ENCODE data around the gene CSNK1G1. TPM values are rescaled to one million over a fixed set of nuclear protein-coding genes. Genes with fewer than 3 reads are reported as not detected.
A peak's percentile ranks its signal among the peaks of the same experiment; 100 is the strongest.

CSNK1G1 gene
- total and polyA plus RNA-seq, 10 donors = 2.0 to 27.1 (median 19.3) TPM

- Histone ChIP-seq H3K4me3 (no peak overlapping the region), H3K36me3 (peaks cover 0 to 70% (median 27%) of the 10 kb centered on the region in 6 donors), H3K27me3 (replicated peaks in 1 of 7) (no peaks in the 10 kb centered on the region), H3K4me1 (peaks cover 0 to 4% (median 0%) of the 10 kb centered on the region in 6 donors), H3K27ac (no peak overlapping the region), H3K9me3 (no peaks in the 10 kb centered on the region)
- no peak for DNase-seq
- TF ChIP-seq POLR2A (IDR thresholded peaks at IDR 0.05) = no peak
- no peak for TF ChIP-seq CTCF (IDR thresholded peaks at IDR 0.05 in 8 of 11, conservative IDR thresholded peaks at IDR 0.05 in 3 of 11)
- no peak for TF ChIP-seq POLR2AphosphoS5 (IDR thresholded peaks at IDR 0.05)
- 76 to 95% (median 78%) methylated on average over 2 of the region's 2 CpGs for WGBS, 5 donors
- intact Hi-C loops (cut with DNase I; ENCODE audit: low total_unique reads) = no loop called here
These were observed 145.6 kb downstream of the CSNK1G1 start for GRCh38 chr15:64210371-64210770.

- intact Hi-C loops (cut with DNase I; ENCODE audit: low total_unique reads) = no loop called here
- no peak for TF ChIP-seq POLR2AphosphoS5 (IDR thresholded peaks at IDR 0.05)
- TF ChIP-seq CTCF (IDR thresholded peaks at IDR 0.05 in 8 of 11, conservative IDR thresholded peaks at IDR 0.05 in 3 of 11) = peak in 5 of 11 experiments; percentile 13 to 40 (median 31)
- TF ChIP-seq POLR2A (IDR thresholded peaks at IDR 0.05) = no peak
- peaks cover 0 to 4% (median 0%) of the 10 kb centered on the region in 6 donors for H3K4me1 ChIP-seq
- WGBS, 5 donors = 47 to 54% (median 52%) methylated on average over 3 of the region's 3 CpGs
- H3K27me3 ChIP-seq (replicated peaks in 1 of 7) = no peaks in the 10 kb centered on the region
- no peak overlapping the region for H3K4me3 ChIP-seq
- no peak overlapping the region for H3K27ac ChIP-seq
- peaks cover 0 to 75% (median 28%) of the 10 kb centered on the region in 6 donors for H3K36me3 ChIP-seq
- no peak for DNase-seq
- no peaks in the 10 kb centered on the region for H3K9me3 ChIP-seq
These were observed 146.2 kb downstream of the CSNK1G1 start for GRCh38 chr15:64209680-64210334.

GRCh38 chr15:64205202-64205601 lies 150.8 kb downstream of the CSNK1G1 start:
- TF ChIP-seq CTCF (IDR thresholded peaks at IDR 0.05 in 8 of 11, conservative IDR thresholded peaks at IDR 0.05 in 3 of 11) (no peak), POLR2A (IDR thresholded peaks at IDR 0.05) (no peak), POLR2AphosphoS5 (IDR thresholded peaks at IDR 0.05) (no peak)
- H3K4me1 ChIP-seq = peaks cover 0 to 4% (median 0%) of the 10 kb centered on the region in 6 donors
- intact Hi-C loops (cut with DNase I; ENCODE audit: low total_unique reads) = no loop called here

GRCh38 chr15:64197425-64197824 lies 158.5 kb downstream of the CSNK1G1 start:
- 90 to 94% (median 92%) methylated on average over 1 of the region's 1 CpG for WGBS, 5 donors
- no peak for TF ChIP-seq CTCF (IDR thresholded peaks at IDR 0.05 in 8 of 11, conservative IDR thresholded peaks at IDR 0.05 in 3 of 11)
- no peak for TF ChIP-seq POLR2AphosphoS5 (IDR thresholded peaks at IDR 0.05)
- no peak for TF ChIP-seq POLR2A (IDR thresholded peaks at IDR 0.05)
- no peaks in the 10 kb centered on the region for H3K27me3 ChIP-seq (replicated peaks in 1 of 7)
- intact Hi-C loops (cut with DNase I; ENCODE audit: low total_unique reads) = no loop called here
- no peaks in the 10 kb centered on the region for H3K4me1 ChIP-seq
- peaks cover 0 to 88% (median 28%) of the 10 kb centered on the region in 6 donors for H3K36me3 ChIP-seq
- no peak overlapping the region for H3K4me3 ChIP-seq
- H3K9me3 ChIP-seq = no peaks in the 10 kb centered on the region
- no peak overlapping the region for H3K27ac ChIP-seq
- no peak for DNase-seq

More at GRCh38 chr15:64205202-64205601, 150.8 kb downstream of the CSNK1G1 start:
- Histone ChIP-seq H3K9me3 (no peaks in the 10 kb centered on the region), H3K27me3 (replicated peaks in 1 of 7) (no peaks in the 10 kb centered on the region), H3K4me3 (no peak overlapping the region), H3K27ac (no peak overlapping the region), H3K36me3 (peaks cover 0 to 75% (median 39%) of the 10 kb centered on the region in 6 donors)
- DNase-seq = no peak
